HCT116 (cell line): ENCODE data around the gene DTD1.

ENCODE experiments used
- CTCF ChIP-seq, 3 experiments: fragments of 200-600 bp in 1 of 3; sonication (generic) in 1 of 3; IDR thresholded peaks in 2 of 3; conservative IDR thresholded peaks in 1 of 3; 2 replicates each; pipeline ENCODE4 v1.5.1; 2012 to 2017; ENCODE audit warnings: low read depth in 2 of 3, low read length in 2 of 3, antibody characterized with exemption in 1 of 3, borderline replicate concordance in 1 of 3, control low read depth in 1 of 3, mild to moderate bottlenecking in 1 of 3, mixed read lengths in 1 of 3, mixed run types in 1 of 3, moderate library complexity in 1 of 3; ENCODE audit not compliant: insufficient read depth in 1 of 3
- EGR1 ChIP-seq: IDR thresholded peaks from 2 replicates; pipeline ENCODE4 v1.6.1; 2012; ENCODE audit warnings: low read depth
- POLR2A ChIP-seq: IDR thresholded peaks from 2 replicates; pipeline ENCODE4 v1.7.0; 2011; ENCODE audit warnings: borderline replicate concordance; ENCODE audit not compliant: insufficient read depth, insufficient read length; ENCODE audit errors: extremely low read depth
- POLR2AphosphoS5 ChIP-seq: IDR thresholded peaks from 2 replicates; pipeline ENCODE4 v1.6.1; 2011; ENCODE audit warnings: mild to moderate bottlenecking, low read depth, low read length, moderate library complexity
- RAD21 ChIP-seq: IDR thresholded peaks from 2 replicates; pipeline ENCODE4 v1.6.1; 2012; ENCODE audit warnings: low read depth, mild to moderate bottlenecking
- SIN3A ChIP-seq: IDR thresholded peaks from 2 replicates; pipeline ENCODE4 v1.6.1; 2012; ENCODE audit warnings: low read depth
- SP1 ChIP-seq: IDR thresholded peaks from 2 replicates; pipeline ENCODE4 v1.6.1; 2012; ENCODE audit warnings: low read depth

GRCh38 chr20:18548465-18548864, 39.4 kb upstream of the DTD1 start:
- TF ChIP-seq POLR2AphosphoS5: no peak
- no peak for TF ChIP-seq CTCF (IDR thresholded peaks at IDR 0.05 in 2 of 3, conservative IDR thresholded peaks at IDR 0.05 in 1 of 3; ENCODE audit: borderline replicate concordance in 1 of 3, insufficient read depth in 1 of 3, low read depth in 2 of 3, low read length in 2 of 3)
- TF ChIP-seq POLR2A: no peak
- no peak for TF ChIP-seq SIN3A
- no peak for TF ChIP-seq RAD21
- no peak for TF ChIP-seq SP1
- TF ChIP-seq EGR1: no peak
